IMR-90 (cell line): ENCODE data around the gene GPC6. TPM values are rescaled to one million over a fixed set of nuclear protein-coding genes. Genes with fewer than 3 reads are reported as not detected.

Experiments used
- ATAC-seq: fragments of 200-7000 bp; cut with Tn5 transposase; 2 replicates; pipeline ENCODE4 v1.9.1; 2020; ENCODE audit warnings: low read depth, mild to moderate bottlenecking, moderate library complexity
- BruUV-seq: library from RNA; stranded (reverse); fragments of 400-500 nt; replicated peaks from 2 replicates; lab custom pipeline; 2021; lab: Mats Ljungman, UMichigan
- CTCF ChIA-PET: fragments of 300-600 bp; formaldehyde crosslinking; extraction: SDS; loops from one replicate; lab custom pipeline; 2021; ENCODE audit warnings: antibody characterized with exemption; lab: Yijun Ruan, JAX
- POLR2A ChIA-PET: fragments of 300-600 bp; sonication (Branson Sonifier 250); formaldehyde crosslinking; loops from one replicate; lab custom pipeline; 2022; ENCODE audit warnings: antibody characterized with exemption; ENCODE audit not compliant: unreplicated experiment; lab: Charles Lee
- DNase-seq: peaks from one replicate; pipeline ENCODE4 v3.0.0; 2013
- H2AFZ ChIP-seq: replicated peaks from 2 replicates; pipeline ENCODE3; 2013; ENCODE audit warnings: low read length, mild to moderate bottlenecking; ENCODE audit not compliant: poor library complexity
- H2AK5ac ChIP-seq: 2 replicates; pipeline ENCODE4 v1.6.1; 2013; ENCODE audit warnings: low read depth, low read length, inconsistent platforms
- H2AK9ac ChIP-seq: replicated peaks from 2 replicates; pipeline ENCODE3; 2013; ENCODE audit warnings: mild to moderate bottlenecking, low read depth, low read length, moderate library complexity; ENCODE audit not compliant: poor library complexity
- H2BK120ac ChIP-seq: 2 replicates; pipeline ENCODE4 v1.6.1; 2013; ENCODE audit warnings: low read depth, low read length, inconsistent platforms
- H2BK15ac ChIP-seq: 3 replicates; pipeline ENCODE4 v1.6.1; 2013; ENCODE audit warnings: low read depth, low read length, inconsistent platforms
- H2BK20ac ChIP-seq: 2 replicates; pipeline ENCODE4 v1.6.1; 2013; ENCODE audit warnings: low read depth, mild to moderate bottlenecking, inconsistent platforms, low read length, moderate library complexity
- H2BK5ac ChIP-seq: 2 replicates; pipeline ENCODE4 v1.6.1; 2013; ENCODE audit warnings: mild to moderate bottlenecking, low read depth, low read length, inconsistent platforms; ENCODE audit not compliant: poor library complexity, severe bottlenecking
- H3K14ac ChIP-seq: replicated peaks from 2 replicates; pipeline ENCODE4 v1.6.1; 2013; ENCODE audit warnings: low read depth, low read length, inconsistent platforms
- H3K18ac ChIP-seq: 2 replicates; pipeline ENCODE4 v1.6.1; 2013; ENCODE audit warnings: low read depth, low read length, control low read depth
- H3K23ac ChIP-seq: 2 replicates; pipeline ENCODE4 v1.6.1; 2013; ENCODE audit warnings: low read depth, low read length, inconsistent platforms
- H3K27ac ChIP-seq: 2 replicates; pipeline ENCODE4 v1.5.1; 2013; ENCODE audit warnings: mild to moderate bottlenecking, control low read depth, low read length; ENCODE audit not compliant: insufficient read depth
- H3K27me3 ChIP-seq: 2 replicates; pipeline ENCODE4 v1.6.1; 2013; ENCODE audit warnings: low read length; ENCODE audit not compliant: control insufficient read depth, insufficient read depth
- H3K36me3 ChIP-seq: 2 replicates; pipeline ENCODE4 v1.6.1; 2013; ENCODE audit warnings: low read length, mixed read lengths; ENCODE audit not compliant: control insufficient read depth, insufficient read depth
- H3K4ac ChIP-seq: 2 replicates; pipeline ENCODE4 v1.6.1; 2013; ENCODE audit warnings: low read depth, low read length, inconsistent platforms
- H3K4me1 ChIP-seq: 2 replicates; pipeline ENCODE4 v1.6.1; 2013; ENCODE audit warnings: low read length, mixed read lengths; ENCODE audit not compliant: control insufficient read depth, insufficient read depth
- H3K4me2 ChIP-seq: 2 replicates; pipeline ENCODE4 v1.6.1; 2013; ENCODE audit warnings: low read depth, mild to moderate bottlenecking, control low read depth, low read length, moderate library complexity
- H3K4me3 ChIP-seq: 2 replicates; pipeline ENCODE4 v1.5.1; 2013; ENCODE audit warnings: low read depth, mild to moderate bottlenecking, control low read depth, low read length, moderate library complexity; ENCODE audit not compliant: insufficient read depth
- H3K56ac ChIP-seq: 2 replicates; pipeline ENCODE4 v1.6.1; 2013; ENCODE audit warnings: low read length, inconsistent platforms; ENCODE audit not compliant: insufficient read depth; ENCODE audit errors: extremely low read depth
- H3K79me1 ChIP-seq, 2 experiments: 2 replicates each; pipeline ENCODE4 v1.6.1; 2013; ENCODE audit warnings: low read length in 2 of 2, inconsistent platforms in 1 of 2, low read depth in 1 of 2
- H3K9ac ChIP-seq: 2 replicates; pipeline ENCODE4 v1.6.1; 2013; ENCODE audit warnings: low read depth, low read length, control low read depth
- H3K9me1 ChIP-seq: 2 replicates; pipeline ENCODE4 v1.6.1; 2013; ENCODE audit warnings: low read length, inconsistent platforms; ENCODE audit not compliant: insufficient read depth
- H3K9me3 ChIP-seq: 2 replicates; pipeline ENCODE4 v1.6.1; 2013; ENCODE audit warnings: low read length; ENCODE audit not compliant: control insufficient read depth, insufficient read depth
- H4K20me1 ChIP-seq: 2 replicates; pipeline ENCODE4 v1.6.1; 2013; ENCODE audit warnings: low read length, inconsistent platforms; ENCODE audit not compliant: insufficient read depth
- H4K5ac ChIP-seq: 2 replicates; pipeline ENCODE4 v1.6.1; 2013; ENCODE audit warnings: mild to moderate bottlenecking, low read depth, low read length, control low read depth
- H4K8ac ChIP-seq, 2 experiments: 2 replicates each; pipeline ENCODE4 v1.6.1; 2013; ENCODE audit warnings: low read depth in 2 of 2, low read length in 2 of 2, control low read depth in 1 of 2, inconsistent platforms in 1 of 2
- H4K91ac ChIP-seq: 2 replicates; pipeline ENCODE4 v1.6.1; 2013; ENCODE audit warnings: low read depth, low read length, inconsistent platforms; ENCODE audit not compliant: insufficient read depth
- MAFK ChIP-seq: IDR thresholded peaks from 2 replicates; pipeline ENCODE4 v1.6.1; 2012; ENCODE audit warnings: low read depth, low read length, improper control_type of control experiment
- NFE2L2 ChIP-seq: fragments of 150-350 bp; IDR thresholded peaks from 2 replicates; pipeline ENCODE4 v1.6.1; 2016; ENCODE audit warnings: low read depth, mild to moderate bottlenecking, low read length
- WGBS, 2 experiments: methylation state at CpG; one replicate each; pipeline versions ENCODE4 v1.1.5 to v1.1.7; 2013; ENCODE audit warnings: missing lambda C conversion rate in 2 of 2; ENCODE audit not compliant: insufficient read length in 1 of 2; ENCODE audit errors: extremely low coverage in 2 of 2; 5-methylcytosine and 5-hydroxymethylcytosine counted together
- dilution Hi-C: fragments of 300-500 bp; cut with HindIII; formaldehyde crosslinking; loops from one replicate; pipeline ENCODE4 v1.14.3; 2018; ENCODE audit warnings: low sequenced_read_pairs; ENCODE audit not compliant: unreplicated experiment
- in situ Hi-C: fragments of 300-500 bp; cut with MboI; formaldehyde crosslinking; loops from 3 replicates; pipeline ENCODE4 v1.14.3; 2019; ENCODE audit warnings: low sequenced_read_pairs, inconsistent platforms, mixed read lengths
- intact Hi-C: fragments of 100-400 bp; cut with micrococcal nuclease; formaldehyde crosslinking; loops from 2 replicates; pipeline ENCODE4 v1.10.0; 2022
- polyA plus RNA-seq, 3 experiments: library from polyadenylated mRNA; depleted of rRNA; stranded (reverse); fragments of >200 nt; gene quantifications; 2 replicates each; pipeline ENCODE4 v1.2.3, GENCODE V29; 2012; ENCODE audit warnings: low replicate concordance in 1 of 3
- total RNA-seq: library from RNA; depleted of rRNA; stranded (reverse); fragments of >200 nt; gene quantifications from 2 replicates; pipeline ENCODE4 v1.2.3, GENCODE V29; 2012

The GPC6 gene
- total and polyA plus RNA-seq, 2 of the 4 experiments (the other 2 are of a cell fraction) = 14.9 to 39.4 TPM

DNA sequence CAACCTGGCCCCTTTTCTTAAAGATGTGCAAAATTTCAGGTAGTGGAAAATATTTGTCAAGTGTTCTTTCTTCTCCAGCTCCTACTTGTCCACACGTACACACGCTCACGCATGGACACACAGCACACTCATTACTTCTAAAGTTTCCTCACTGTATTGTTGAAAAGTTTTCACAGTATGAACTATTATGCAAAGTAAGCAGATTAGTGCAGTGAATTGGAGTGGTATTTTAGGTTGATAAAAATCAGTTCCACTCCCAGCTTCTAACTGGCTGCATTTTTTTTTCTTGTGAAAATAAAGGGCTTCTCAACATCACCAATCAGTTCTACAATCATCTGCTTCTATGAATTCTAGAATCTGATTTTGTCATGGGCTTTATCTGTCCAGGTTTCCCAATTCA is 988.4 kb downstream of the GPC6 start:
- no peaks in the 10 kb centered on the region for H3K9me1 ChIP-seq
- H2BK5ac ChIP-seq = no peak overlapping the region
- ATAC-seq (no peak), DNase-seq (no peak)
- no peak overlapping the region for H3K4me3 ChIP-seq
- H2BK15ac ChIP-seq = no peak overlapping the region
- no peak overlapping the region for H2BK20ac ChIP-seq
- no peak overlapping the region for H3K9ac ChIP-seq
- no peak overlapping the region for H4K91ac ChIP-seq
- H3K79me1 ChIP-seq = no peaks in the 10 kb centered on the region
- no peak overlapping the region for H2AK9ac ChIP-seq
- H3K4me2 ChIP-seq = no peak overlapping the region
- no peak overlapping the region for H3K56ac ChIP-seq
- H3K27me3 ChIP-seq = no peaks in the 10 kb centered on the region
- H3K36me3 ChIP-seq = no peaks in the 10 kb centered on the region
- in situ Hi-C loops = no loop called here
- TF ChIP-seq NFE2L2 = no peak
- TF ChIP-seq MAFK = peak; percentile 87
- H3K4me1 ChIP-seq = no peaks in the 10 kb centered on the region
- no peak overlapping the region for H4K5ac ChIP-seq
- H4K8ac ChIP-seq = no peak overlapping the region
- H3K23ac ChIP-seq = no peak overlapping the region
- no peak overlapping the region for H2AK5ac ChIP-seq
- no TSS peak for BruUV-seq
- no peak overlapping the region for H3K18ac ChIP-seq
- no CpG with 5 or more reads among the region's 3 CpGs for WGBS, 2 experiments
- POLR2A ChIA-PET = no interaction called here
- H4K20me1 ChIP-seq = no peaks in the 10 kb centered on the region
- no peaks in the 10 kb centered on the region for H3K9me3 ChIP-seq
- intact Hi-C loops = no loop called here
- no peak overlapping the region for H3K27ac ChIP-seq
- no peak overlapping the region for H2BK120ac ChIP-seq
- dilution Hi-C loops = no loop called here
- no peak overlapping the region for H3K14ac ChIP-seq
- H2AFZ ChIP-seq = no peak overlapping the region
- no peak overlapping the region for H3K4ac ChIP-seq
- CTCF ChIA-PET = no interaction called here
